GM18909 (cell line): Measurements from ENCODE around the gene HIPK3.
"Not testable (repeated sequence)": the region's sequence is repeated elsewhere in the genome, so short reads cannot be mapped to it uniquely, and the experiment has no call there.

Experiments used
- ATAC-seq: cut with Tn5 transposase; IDR thresholded peaks from one replicate; pipeline ENCODE4 v1.9.1; 2021; ENCODE audit warnings: mild to moderate bottlenecking; ENCODE audit not compliant: unreplicated experiment, poor library complexity

HIPK3 gene

DNA sequence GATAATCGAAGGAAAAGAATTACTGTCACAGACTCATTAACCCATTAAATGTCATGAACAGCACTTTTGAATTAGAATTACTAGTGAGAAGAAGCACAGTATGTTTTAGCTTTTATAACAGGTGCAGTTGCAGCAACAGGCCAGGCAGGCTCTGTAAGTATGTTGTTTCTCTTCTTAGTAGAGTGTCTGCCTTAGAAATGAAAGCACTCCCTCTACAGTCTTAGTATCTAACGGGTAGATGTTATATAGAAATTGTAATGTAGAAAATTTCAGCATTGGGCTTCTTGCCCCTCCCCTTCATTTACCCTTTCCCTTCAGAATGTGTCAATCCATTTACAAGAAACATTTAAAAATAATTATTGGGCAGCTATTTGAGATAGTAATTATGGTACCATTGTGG, 87.4 kb downstream of the HIPK3 start:
- no peak for ATAC-seq

DNA sequence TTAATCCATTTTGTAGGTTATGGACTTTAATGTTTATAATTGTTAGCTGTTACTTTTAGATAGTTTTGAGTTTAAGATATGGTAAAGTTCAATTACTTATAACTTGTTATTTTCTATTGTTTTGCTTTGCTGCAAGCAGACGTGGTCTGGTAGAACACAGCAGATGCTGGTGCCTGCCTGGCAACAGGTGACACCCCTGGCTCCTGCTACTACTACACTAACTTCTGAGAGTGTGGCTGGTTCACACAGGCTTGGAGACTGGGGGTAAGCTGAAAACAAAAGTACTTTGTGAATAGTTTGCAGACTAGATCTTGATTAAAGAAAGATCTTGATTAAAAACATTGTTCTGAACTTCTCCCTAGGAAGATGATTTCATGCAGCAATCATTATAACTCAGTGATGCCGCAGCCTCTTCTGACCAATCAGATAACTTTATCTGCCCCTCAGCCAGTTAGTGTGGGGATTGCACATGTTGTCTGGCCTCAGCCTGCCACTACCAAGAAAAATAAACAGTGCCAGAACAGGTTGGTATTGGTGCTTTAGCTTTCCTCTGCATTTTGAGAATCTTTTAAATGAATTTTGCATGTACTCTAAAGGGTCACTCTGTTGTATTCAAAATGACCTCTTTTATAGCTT, 90.4 kb downstream of the HIPK3 start:
- peak; percentile 68 for ATAC-seq

DNA sequence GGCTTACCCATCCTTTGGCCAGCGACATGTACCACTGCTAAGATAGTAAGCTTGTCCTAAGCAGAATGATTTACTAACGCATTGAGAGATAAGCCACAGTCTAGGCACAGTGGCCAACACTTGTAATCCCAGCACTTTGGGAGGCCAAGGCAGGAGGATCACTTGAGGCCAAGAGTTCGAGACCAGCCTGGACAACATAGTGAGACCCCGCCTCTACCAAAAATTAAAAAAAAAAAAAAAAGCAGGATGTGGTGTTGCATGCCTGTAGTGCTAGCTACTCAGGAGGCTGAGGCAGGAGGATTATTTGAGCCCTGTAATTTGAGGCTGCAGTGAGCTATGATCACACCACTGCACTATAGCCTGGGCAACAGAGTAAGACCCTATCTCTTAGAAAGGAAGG, 93.1 kb downstream of the HIPK3 start:
- ATAC-seq: no peak

DNA sequence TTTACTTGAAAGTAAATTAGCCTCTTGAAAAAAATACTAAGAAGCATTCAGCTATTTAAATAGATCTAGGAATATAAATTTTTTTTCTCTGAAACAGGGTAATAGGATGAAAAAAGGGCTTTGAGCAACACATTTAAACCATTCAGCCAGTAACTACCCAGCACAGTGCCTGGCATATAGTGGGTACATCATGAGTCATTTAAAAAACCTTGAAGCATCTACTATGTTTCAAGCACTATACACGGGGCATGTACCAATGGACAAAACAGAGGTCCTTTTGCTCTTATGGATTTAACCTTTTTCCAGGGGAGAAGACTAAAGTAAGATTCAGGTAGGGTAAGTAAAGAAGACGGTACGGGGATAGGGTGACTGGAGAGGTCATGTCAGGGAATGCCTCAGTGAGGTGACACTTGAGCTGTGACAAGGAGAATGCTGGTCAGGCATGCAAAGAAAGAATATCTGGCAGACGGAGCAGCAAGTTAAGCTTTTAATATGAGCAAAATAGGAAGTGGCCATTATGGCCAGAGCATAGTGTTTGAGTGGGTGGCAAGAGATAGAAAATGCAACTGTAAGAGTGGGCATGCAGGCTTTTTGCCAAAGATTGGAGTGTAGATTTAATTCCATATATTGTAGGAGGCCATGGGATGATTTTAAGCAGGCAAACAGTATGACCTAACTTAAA, 101.1 kb downstream of the HIPK3 start:
- no peak for ATAC-seq

DNA sequence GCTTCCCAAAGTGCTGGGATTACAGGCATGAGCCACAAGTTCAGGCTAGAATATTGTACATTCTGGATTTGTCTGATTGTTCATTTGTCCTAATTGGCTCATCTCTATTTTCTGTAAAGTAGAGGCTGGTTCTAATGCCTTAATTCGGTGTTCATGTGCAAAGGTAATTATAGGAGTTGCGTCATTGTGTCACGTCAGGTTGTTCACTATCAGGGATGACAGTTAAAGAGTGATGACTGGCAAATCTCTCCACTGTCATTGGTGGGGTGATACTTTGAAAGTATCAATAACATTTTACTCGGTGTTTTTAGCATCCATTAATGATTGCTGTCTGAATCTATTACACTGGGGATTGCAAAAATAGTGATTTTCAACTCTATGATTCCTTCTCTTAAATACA, 103.5 kb downstream of the HIPK3 start:
- ATAC-seq: no peak

DNA sequence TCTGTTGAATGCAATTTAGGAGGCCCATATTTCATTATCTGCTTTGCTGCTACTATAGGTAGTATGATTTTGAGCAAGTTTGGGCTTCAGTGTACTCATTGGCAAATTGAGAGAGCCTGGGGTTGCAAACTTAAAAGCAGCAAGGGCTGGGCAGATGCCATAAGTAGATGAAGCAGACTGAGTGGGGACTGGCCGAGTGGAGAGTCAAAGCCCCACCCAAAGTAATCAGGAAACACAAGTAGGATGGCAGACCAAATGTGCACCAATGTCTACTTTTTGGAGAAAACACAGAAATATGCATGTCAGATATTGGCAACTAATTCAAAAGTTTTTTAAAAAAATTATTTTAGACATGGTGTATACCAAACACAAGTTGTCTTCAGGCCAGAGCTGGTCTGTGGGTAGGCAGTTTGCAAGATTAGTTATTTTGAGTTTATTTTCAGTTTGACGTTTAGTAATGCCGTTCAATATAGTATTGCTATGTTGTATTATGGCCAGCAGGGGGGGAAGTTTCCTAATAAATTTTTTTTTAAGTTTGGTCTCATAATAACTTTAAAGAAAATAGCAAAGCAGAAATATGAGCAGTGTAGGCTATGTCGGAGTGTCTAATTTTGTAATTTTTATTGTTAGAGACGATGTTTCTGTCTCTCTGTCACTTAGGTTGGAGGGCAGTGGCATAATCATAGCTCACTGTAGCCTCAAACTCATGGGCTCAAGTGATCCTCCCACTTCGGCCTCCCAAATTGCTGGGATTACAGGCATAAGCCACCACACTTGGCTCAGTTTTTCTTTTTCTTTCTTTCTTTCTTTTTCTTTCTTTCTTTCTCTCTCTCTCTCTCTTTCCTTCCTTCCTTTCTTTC, 105.1 kb downstream of the HIPK3 start:
- peak; percentile 54 for ATAC-seq

DNA sequence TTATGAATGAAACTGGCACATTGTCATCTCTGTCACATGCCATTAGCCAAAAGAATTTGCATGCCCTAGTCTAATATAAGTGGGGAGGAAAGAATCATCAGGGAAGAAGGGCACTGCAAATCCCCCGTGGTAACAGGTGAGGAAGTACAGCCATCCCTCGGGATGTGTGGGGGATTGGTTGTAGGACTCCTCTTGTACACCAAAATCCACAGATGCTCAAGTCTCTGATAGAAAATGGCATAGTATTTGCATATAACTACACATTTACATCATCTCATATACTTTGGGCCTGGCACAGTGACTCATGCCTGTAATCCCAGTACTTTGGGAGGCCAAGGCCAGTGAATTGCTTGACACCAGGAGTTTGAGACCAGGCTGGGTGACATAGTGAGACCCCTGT, 109.7 kb downstream of the HIPK3 start:
- ATAC-seq: no peak

DNA sequence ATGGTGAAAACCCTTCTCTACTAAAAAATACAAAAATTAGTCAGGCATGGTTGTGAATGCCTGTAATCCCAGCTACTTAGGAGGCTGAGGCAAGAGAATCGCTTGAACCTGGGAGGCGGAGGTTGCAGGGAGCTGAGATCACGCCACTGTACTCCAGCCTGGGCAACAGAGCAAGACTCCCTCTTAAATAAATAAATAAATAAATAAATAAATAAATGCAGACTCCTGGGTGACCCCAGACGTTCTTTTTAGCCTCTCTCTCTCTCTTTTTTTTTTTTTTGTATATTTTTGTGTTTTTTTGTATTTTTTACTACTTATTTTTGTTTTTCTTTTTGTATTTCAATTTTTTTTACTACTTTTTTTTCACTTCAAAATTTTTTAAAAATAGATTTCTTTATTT, 111.3 kb downstream of the HIPK3 start:
- not testable (repeated sequence) for ATAC-seq

DNA sequence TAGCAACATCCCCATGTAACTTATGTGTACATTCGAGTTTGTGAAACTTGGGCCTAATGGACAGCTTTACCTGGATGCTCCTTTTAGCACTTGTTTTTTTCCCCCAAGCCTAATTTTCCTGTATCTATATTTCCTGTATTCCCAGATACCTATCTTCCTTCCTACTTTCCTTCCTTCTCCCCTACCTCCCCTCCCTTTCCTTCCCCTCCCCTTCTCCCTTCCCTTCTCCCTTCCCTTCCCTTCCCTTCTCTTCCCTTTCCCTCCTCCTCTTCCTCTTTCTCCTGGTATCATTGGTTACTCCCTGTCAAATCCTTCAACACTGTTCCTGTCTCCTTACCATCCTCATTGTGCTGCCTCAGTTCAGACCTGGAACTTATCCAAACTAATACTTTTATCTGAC, 111.8 kb downstream of the HIPK3 start:
- ATAC-seq: no peak

DNA sequence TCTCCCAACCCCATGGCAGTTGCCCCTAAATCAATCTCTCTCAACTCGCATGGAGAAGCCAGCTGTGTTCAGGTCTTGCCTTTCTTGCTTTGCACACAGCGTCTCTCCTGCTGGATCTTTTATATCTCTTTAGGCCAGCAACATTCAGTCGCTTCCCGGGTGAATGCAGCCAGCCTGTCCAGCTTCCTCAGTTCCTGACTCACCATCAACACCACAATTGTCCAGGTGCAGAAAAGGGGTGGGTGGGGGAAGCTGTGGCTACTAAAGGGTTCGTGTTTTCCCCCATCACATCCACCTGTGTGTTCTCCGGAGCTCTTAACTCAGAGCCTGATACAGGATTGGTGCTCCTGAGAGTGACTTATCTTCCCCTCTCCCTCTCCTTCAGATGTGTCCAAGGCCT, 116.5 kb downstream of the HIPK3 start:
- no peak for ATAC-seq

DNA sequence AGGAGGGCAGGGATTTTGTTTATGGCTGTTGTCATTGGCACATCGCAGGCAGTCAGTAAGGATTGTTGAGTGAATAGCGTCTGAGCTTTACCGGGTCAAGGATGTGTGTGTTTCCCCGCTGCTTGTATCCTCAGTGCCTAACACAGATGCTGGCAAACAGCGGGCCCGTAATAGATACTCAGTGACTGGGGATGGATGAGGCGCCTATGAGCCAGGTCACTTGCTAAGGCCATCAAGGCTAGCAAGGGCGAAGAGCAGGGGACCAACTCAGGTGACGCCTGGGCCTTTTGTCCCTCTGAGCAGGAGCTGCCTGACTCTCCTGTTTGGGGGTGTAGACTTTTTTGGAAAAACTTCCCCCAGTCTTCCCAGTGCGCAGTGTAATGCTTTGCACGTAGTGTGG, 118.1 kb downstream of the HIPK3 start:
- ATAC-seq: no peak

DNA sequence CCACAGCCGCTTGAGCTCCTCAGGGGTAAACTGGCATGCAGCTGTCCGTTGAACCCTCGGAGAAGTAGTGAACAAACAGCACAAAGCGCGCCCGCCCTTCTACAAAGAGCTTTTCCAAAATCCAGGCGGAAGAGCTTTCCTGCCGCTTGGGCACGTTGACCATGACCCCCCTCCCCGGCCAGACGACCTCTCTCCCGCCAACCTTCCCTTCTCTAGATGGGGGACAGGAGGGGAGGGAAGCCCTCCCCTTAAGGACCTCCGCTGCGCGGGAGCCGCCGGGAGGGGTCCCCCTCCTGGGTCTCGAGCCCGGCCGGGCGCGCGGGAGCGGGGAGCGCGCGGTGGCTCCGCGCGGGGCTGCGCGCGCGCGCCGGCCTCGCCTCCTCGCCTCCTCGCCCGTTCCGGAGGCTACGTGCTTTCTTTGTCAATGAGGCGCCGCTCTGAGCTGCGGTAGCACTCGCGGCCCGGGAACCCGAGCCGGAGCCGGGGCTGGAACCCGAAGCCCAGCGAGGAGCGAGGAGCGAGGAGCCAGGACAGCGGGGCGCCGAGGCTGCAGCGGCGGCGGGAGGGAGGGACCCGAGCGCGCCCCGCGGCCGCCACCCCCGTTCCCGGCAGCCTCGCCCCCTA, 118.6 kb downstream of the HIPK3 start, which contains the start of gene KIAA1549L:
Gene KIAA1549L (plus strand): TSS at position 421 of the 624 bp plus-strand sequence.
- ATAC-seq: no peak

DNA sequence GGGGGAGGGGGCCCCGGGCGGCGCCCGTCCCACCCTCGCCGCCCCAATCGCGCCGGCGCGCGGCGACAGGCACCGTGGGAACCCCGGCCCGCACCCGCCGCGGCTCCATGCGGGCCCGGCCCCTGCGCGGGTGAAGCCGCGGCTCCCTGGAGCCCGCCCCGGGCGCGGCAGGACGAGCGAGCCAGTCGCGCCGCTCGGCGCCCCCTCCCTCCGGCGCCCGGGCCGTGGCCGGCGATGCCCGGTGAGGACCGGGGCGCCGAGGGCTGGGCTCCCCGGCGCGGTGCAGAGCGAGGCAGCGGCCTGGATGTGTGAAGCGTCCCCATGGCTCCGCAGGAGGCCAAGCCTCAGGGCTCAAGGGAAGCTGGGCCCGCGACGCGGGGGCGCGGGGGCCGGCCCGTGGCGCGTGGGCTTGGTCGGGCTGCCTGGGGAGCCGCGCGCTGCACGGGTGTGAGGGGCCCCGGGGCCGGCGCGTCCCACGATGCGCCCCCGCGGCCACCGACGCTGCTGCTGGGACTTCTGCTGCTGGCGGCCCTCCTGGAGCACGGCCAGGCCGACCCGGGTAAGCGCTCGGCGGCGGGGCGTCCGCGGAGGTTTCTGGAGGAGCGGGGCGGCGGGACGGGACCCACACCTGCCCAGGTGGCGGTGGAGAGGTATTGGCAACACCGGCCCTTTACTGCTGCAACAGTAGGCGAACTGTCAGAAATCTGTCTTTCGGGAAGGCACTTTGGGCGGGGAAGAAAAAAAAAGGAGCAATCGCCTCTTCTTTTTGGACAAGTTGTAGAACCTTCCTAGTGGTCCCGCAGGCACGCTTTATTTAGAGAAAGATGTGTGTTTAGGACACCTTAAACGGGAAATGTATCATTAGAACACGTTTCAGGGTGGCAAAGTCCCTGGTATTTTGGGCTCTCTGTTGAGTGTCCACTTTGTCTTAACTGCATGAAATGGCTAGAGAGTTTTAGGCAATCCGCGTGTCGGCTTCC, 119.4 kb downstream of the HIPK3 start:
- ATAC-seq: no peak

DNA sequence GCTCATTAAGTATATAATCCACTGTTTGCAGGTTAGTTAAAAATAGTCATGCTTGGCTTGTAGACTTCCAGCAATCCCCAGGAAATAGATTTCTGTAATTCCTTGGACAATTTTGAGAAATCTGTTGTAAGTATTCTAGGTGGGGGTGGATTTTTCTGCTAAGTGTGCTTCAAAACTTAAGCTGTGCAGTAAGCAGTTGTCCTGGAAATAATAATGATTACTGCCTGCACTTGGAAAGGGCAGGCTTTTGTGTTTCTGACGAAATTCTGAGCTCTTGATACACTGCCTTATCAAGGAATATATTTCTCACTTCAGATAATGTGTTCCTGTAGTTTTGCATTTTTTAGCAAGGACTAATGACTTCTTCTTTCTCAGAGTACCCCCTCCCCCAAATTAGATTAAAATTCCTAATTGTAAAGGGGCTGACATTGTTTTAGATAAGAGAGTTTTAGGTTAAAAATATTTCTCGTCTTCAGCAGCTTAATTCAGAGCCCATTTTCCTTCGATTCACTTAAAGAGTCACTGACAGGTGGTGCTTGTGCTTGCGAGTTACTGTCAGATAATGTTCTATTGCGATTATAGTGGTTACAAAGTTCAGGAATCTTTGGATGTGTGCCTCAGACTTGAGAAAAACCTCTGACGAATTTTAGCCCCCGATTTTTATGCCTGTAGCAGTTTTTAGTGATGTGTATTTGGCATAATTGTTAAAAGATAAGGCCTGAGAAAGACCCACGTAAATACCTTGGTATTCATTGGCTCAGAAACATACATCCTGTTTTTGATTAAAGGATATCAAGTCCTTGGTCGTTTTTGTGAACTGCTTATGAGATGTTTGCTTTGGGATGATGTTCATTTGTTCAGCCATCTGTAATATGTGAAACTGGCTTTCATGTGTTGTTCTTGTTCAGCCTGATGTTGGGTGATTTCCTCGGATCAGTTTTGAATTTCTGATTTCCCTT, 120.5 kb downstream of the HIPK3 start:
- ATAC-seq: no peak

DNA sequence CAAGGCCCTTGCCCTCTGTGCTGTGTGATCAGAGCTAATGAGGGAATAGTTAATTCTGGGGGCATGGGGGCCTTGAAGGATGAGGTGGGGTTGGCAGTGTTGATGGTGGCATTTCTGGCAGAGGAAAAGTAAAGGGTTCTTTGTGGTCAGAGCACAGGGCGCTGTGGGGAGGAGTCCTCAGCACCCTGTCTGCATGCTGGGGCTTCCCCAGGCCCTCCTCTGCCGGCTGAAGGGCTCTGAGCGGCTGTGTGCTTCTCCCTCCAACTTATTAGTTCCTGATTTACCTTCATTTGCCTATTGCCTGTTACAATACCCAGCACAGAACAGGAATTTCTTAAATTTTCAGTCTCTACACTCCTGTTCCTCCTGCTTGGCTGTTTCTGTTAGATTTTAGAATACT, 122.8 kb downstream of the HIPK3 start:
- peak; percentile 71 for ATAC-seq

DNA sequence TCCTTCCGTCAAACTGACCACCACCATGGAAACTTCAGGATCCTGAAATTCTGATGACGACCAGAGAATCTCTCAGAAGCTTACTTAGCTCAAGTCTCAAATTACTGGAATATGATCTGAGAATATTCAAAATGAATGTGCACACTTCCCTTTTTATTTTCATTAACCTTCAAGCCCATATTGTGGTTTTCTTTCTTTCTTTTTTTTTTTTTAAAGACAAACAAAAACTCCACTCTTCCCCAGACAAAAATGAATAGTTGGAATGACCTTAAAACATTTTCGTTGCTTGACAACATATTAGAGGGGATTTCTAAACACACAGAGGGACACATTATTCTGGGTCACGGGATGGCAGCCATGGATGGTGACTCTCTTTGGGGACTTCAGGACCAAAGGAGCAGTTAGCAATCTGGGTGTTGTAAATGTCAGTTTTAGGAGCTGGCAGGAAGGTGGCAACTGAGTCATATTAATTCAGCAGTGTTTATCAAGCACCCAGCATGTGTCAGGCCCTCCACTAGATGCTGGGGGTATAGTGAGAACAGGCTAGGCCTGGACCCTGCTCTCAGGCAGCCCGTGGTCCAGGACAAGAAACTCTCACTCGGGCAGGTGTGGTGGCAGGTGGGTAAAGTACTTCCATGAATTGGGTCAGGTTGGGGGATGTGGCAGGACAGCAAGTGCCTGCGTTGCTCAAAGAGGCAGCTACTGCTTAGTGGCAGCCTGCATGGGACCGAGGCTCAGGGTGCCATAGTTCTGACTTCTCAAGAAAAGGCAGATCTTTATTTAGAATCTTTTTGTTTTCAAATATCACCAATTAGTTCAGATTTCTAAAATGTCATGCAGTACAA, 126.1 kb downstream of the HIPK3 start:
- ATAC-seq: no peak

DNA sequence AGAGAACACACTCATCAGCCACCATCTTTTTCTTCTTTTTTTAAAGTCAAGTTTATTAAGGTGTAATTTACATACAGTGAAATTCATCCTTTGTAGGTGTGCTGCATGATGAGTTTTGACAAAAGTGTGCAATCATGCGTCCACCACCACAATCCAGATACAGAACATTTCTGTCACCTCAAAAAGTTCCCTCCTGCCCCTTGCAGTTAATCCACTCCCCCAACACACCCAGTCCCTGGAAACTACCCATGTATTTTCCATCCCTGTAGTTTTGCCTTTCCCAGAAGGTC, 126.7 kb downstream of the HIPK3 start:
- no peak for ATAC-seq

DNA sequence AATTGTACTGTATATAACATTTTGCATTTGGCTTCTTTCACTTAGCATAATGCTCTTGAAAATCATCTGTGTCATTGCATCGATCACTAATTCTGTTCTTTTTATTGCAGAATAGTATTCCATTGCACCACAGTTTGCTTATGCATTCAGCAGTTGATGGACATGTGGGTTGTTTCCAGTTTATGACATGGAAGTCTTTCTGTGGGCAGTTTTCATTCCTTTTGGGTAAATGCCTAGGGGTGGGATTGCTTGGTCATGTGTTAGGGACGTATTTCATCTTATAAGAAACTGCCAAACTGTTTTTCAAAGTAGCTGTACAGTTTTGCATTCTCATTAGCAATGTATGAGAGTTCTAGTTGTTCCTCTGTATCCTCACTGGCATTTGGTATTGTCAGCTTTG, 127.0 kb downstream of the HIPK3 start:
- no peak for ATAC-seq
